Esophagus squamous epithelium (tissue), 4 donors: ENCODE measurements around the gene NR2E1.

ENCODE experiments used
- POLR2A ChIP-seq, 4 donors: fragments of 450-650 bp; IDR thresholded peaks; one replicate each; pipeline ENCODE4 v1.6.1; 2017; ENCODE audit warnings: antibody characterized with exemption in 4 of 4, mild to moderate bottlenecking in 4 of 4, moderate library complexity in 3 of 4
- TF ChIP-seq, protein P1 (sequence below), 6 experiments: fragments of 450-650 bp in 4 of 6; fragments of 200-600 bp in 2 of 6; sonication (generic) in 2 of 6; IDR thresholded peaks; one replicate each; pipeline ENCODE4 v1.5.1; 2016 to 2019; ENCODE audit warnings: antibody characterized with exemption in 6 of 6, mild to moderate bottlenecking in 4 of 6, moderate library complexity in 4 of 6

DNA sequence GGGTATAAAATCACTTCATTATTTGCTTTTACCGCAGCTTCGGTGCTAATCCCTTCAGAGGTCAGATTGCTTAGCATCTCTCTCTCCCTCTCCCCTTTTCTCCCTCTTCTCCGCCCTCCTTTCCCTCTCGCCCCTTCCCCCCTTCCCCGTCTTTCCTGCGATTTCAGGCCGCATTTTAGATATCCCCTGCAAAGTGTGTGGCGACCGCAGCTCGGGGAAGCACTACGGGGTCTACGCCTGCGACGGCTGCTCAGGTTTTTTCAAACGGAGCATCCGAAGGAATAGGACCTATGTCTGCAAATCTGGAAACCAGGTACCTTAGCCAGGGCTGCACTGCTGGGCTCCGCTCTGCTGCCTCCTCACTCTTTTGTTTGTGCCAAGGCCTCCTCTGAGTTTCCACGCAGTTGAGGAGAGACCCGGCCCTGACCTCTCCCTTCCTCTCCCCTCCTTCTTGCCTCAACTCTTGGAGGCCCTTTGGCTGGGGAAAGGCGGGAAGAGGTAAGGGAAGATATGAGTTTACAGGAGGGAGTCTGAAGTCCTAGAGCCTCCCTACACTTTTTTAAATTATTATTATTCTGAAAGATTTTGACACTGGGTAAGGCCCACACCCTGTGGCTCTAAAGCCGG is 5.6 kb downstream of the NR2E1 start:
- TF ChIP-seq, protein P1, sequence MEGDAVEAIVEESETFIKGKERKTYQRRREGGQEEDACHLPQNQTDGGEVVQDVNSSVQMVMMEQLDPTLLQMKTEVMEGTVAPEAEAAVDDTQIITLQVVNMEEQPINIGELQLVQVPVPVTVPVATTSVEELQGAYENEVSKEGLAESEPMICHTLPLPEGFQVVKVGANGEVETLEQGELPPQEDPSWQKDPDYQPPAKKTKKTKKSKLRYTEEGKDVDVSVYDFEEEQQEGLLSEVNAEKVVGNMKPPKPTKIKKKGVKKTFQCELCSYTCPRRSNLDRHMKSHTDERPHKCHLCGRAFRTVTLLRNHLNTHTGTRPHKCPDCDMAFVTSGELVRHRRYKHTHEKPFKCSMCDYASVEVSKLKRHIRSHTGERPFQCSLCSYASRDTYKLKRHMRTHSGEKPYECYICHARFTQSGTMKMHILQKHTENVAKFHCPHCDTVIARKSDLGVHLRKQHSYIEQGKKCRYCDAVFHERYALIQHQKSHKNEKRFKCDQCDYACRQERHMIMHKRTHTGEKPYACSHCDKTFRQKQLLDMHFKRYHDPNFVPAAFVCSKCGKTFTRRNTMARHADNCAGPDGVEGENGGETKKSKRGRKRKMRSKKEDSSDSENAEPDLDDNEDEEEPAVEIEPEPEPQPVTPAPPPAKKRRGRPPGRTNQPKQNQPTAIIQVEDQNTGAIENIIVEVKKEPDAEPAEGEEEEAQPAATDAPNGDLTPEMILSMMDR (IDR thresholded peaks at IDR 0.05) = no peak
- no peak for TF ChIP-seq POLR2A (IDR thresholded peaks at IDR 0.05)
